ENCODE results near the gene FAM20C.
"Not testable (repeated sequence)": the region's sequence is repeated elsewhere in the genome, so short reads cannot be mapped to it uniquely, and the experiment has no call there.

GRCh38 chr7:263483-264351, 71.3 kb downstream of the FAM20C start:
- TF ChIP-seq HDAC6 (IDR thresholded peaks at IDR 0.05; ENCODE audit: low read depth, low read length); SIX5 (IDR thresholded peaks at IDR 0.05; ENCODE audit: low read depth, low read length); POLR2AphosphoS5 (IDR thresholded peaks at IDR 0.05; ENCODE audit: low read depth, low read length); ZNF274 (IDR thresholded peaks at IDR 0.05; ENCODE audit: borderline replicate concordance, extremely low read depth, low read length); PHF8 (conservative IDR thresholded peaks at IDR 0.05; ENCODE audit: low read depth, low read length); MAX (IDR thresholded peaks at IDR 0.05); CREB1 (IDR thresholded peaks at IDR 0.05); CHD2 (IDR thresholded peaks at IDR 0.05; ENCODE audit: low read length); POLR2A (IDR thresholded peaks at IDR 0.05; ENCODE audit: control extremely low read depth in 1 of 2, low read depth in 2 of 2, low read length in 2 of 2); E2F6 (IDR thresholded peaks at IDR 0.05); SP1 (IDR thresholded peaks at IDR 0.05; ENCODE audit: low read depth, low read length); CHD1 (IDR thresholded peaks at IDR 0.05; ENCODE audit: low read depth, low read length): not testable (repeated sequence)
